MM.1S (cell line): ENCODE results near the gene CHD6.

Source experiments
- DNase-seq: peaks from one replicate; pipeline ENCODE4 v3.0.0-alpha.2; 2015
- H2AFZ ChIP-seq: fragments of 300-600 bp; sonication (generic); 2 replicates; pipeline ENCODE4 v1.6.0; 2016; ENCODE audit warnings: antibody characterized with exemption, low read length
- H3F3A ChIP-seq: fragments of 300-600 bp; sonication (generic); 2 replicates; pipeline ENCODE4 v1.6.1; 2016; ENCODE audit warnings: mild to moderate bottlenecking, antibody characterized with exemption, low read length, moderate library complexity, mixed read lengths; ENCODE audit not compliant: insufficient read depth
- H3K27ac ChIP-seq: fragments of 300-600 bp; sonication (generic); 2 replicates; pipeline ENCODE4 v1.5.1; 2016; ENCODE audit warnings: mild to moderate bottlenecking, low read length
- H3K27me3 ChIP-seq: fragments of 300-600 bp; sonication (generic); replicated peaks from 2 replicates; pipeline ENCODE4 v1.6.0; 2016; ENCODE audit warnings: low read length; ENCODE audit not compliant: insufficient read depth
- H3K36me3 ChIP-seq: fragments of 300-600 bp; sonication (generic); replicated peaks from 2 replicates; pipeline ENCODE4 v1.6.1; 2016; ENCODE audit warnings: mild to moderate bottlenecking, low read length, mixed read lengths; ENCODE audit not compliant: insufficient read depth
- H3K4me1 ChIP-seq: fragments of 300-600 bp; sonication (generic); 2 replicates; pipeline ENCODE4 v1.6.1; 2016; ENCODE audit warnings: low read length, mixed read lengths
- H3K4me2 ChIP-seq: fragments of 300-600 bp; sonication (generic); 2 replicates; pipeline ENCODE4 v1.6.0; 2016; ENCODE audit warnings: low read depth, low read length
- H3K4me3 ChIP-seq: fragments of 300-600 bp; sonication (generic); 2 replicates; pipeline ENCODE4 v1.5.1; 2016; ENCODE audit warnings: low read length, mixed read lengths
- H3K79me2 ChIP-seq: fragments of 300-600 bp; sonication (generic); 2 replicates; pipeline ENCODE4 v1.6.1; 2016; ENCODE audit warnings: mixed run types, low read length, mixed read lengths
- H3K9ac ChIP-seq: fragments of 300-600 bp; sonication (generic); 2 replicates; pipeline ENCODE4 v1.6.1; 2016; ENCODE audit warnings: low read length, mixed read lengths
- H3K9me2 ChIP-seq: fragments of 300-600 bp; sonication (generic); replicated peaks from 2 replicates; pipeline ENCODE4 v1.6.1; 2016; ENCODE audit warnings: mild to moderate bottlenecking, low read length, mixed read lengths; ENCODE audit not compliant: insufficient read depth
- H3K9me3 ChIP-seq: fragments of 300-600 bp; sonication (generic); replicated peaks from 2 replicates; pipeline ENCODE4 v1.6.1; 2016; ENCODE audit warnings: mild to moderate bottlenecking, low read length, mixed read lengths; ENCODE audit not compliant: insufficient read depth
- H4K20me1 ChIP-seq: fragments of 300-600 bp; sonication (generic); 2 replicates; pipeline ENCODE4 v1.6.1; 2016; ENCODE audit warnings: mild to moderate bottlenecking, low read length, moderate library complexity, mixed read lengths; ENCODE audit not compliant: insufficient read depth
- CTCF ChIP-seq: fragments of 300-600 bp; sonication (generic); IDR thresholded peaks from 2 replicates; pipeline ENCODE4 v1.5.1; 2016; ENCODE audit warnings: antibody characterized with exemption, low read length, mixed read lengths
- EZH2 ChIP-seq: fragments of 300-600 bp; sonication (generic); optimal IDR thresholded peaks from 2 replicates; pipeline ENCODE3; 2017; ENCODE audit warnings: low read depth, mild to moderate bottlenecking, antibody characterized with exemption, low read length, mixed read lengths
- EZH2phosphoT487 ChIP-seq: fragments of 300-600 bp; sonication (generic); IDR thresholded peaks from 2 replicates; pipeline ENCODE4 v1.6.1; 2018; ENCODE audit warnings: antibody characterized with exemption, low read length

Gene CHD6

GRCh38 chr20:41604002-41604401 lies 14.2 kb downstream of the CHD6 start:
- Histone ChIP-seq H3K9me2 (no peaks in the 10 kb centered on the region), H3K27me3 (no peaks in the 10 kb centered on the region), H3F3A (no peaks in the 10 kb centered on the region), H3K9ac (no peak overlapping the region), H2AFZ (no peak overlapping the region), H3K4me2 (no peak overlapping the region), H3K27ac (no peak overlapping the region), H3K9me3 (no peaks in the 10 kb centered on the region), H3K36me3 (no peaks in the 10 kb centered on the region), H3K4me3 (no peak overlapping the region), H3K4me1 (no peaks in the 10 kb centered on the region), H3K79me2 (peaks cover 96% of the 10 kb centered on the region), H4K20me1 (no peaks in the 10 kb centered on the region)
- no peak for DNase-seq
- TF ChIP-seq EZH2 (no peak), EZH2phosphoT487 (no peak), CTCF (no peak)

- H3F3A ChIP-seq: no peaks in the 10 kb centered on the region
- no peaks in the 10 kb centered on the region for H4K20me1 ChIP-seq
- DNase-seq: no peak
- no peak overlapping the region for H3K4me3 ChIP-seq
- H3K9me3 ChIP-seq: no peaks in the 10 kb centered on the region
- H2AFZ ChIP-seq: no peak overlapping the region
- no peak overlapping the region for H3K4me2 ChIP-seq
- H3K4me1 ChIP-seq: no peaks in the 10 kb centered on the region
- no peaks in the 10 kb centered on the region for H3K9me2 ChIP-seq
- H3K27me3 ChIP-seq: no peaks in the 10 kb centered on the region
- no peaks in the 10 kb centered on the region for H3K36me3 ChIP-seq
- no peak for TF ChIP-seq EZH2
- TF ChIP-seq CTCF: no peak
- TF ChIP-seq EZH2phosphoT487: no peak
- H3K9ac ChIP-seq: no peak overlapping the region
- no peak overlapping the region for H3K27ac ChIP-seq
- H3K79me2 ChIP-seq: peaks cover 96% of the 10 kb centered on the region
Measured at GRCh38 chr20:41601742-41602141, 16.4 kb downstream of the CHD6 start.

- no peak for DNase-seq
- no peaks in the 10 kb centered on the region for H3K36me3 ChIP-seq
- no peak overlapping the region for H3K27ac ChIP-seq
- peaks cover 99% of the 10 kb centered on the region for H3K79me2 ChIP-seq
- no peak overlapping the region for H3K4me3 ChIP-seq
- no peaks in the 10 kb centered on the region for H3K9me2 ChIP-seq
- no peak overlapping the region for H3K4me2 ChIP-seq
- H3K9ac ChIP-seq: no peak overlapping the region
- H4K20me1 ChIP-seq: no peaks in the 10 kb centered on the region
- H3K9me3 ChIP-seq: no peaks in the 10 kb centered on the region
- H3K4me1 ChIP-seq: no peaks in the 10 kb centered on the region
- H3K27me3 ChIP-seq: no peaks in the 10 kb centered on the region
- TF ChIP-seq CTCF (no peak), EZH2phosphoT487 (no peak), EZH2 (no peak)
- H3F3A ChIP-seq: no peaks in the 10 kb centered on the region
- H2AFZ ChIP-seq: no peak overlapping the region
Measured at GRCh38 chr20:41600926-41601631, 17.1 kb downstream of the CHD6 start.
